Stimulated activated CD4-positive, alpha-beta T cell treated with anti-CD3 and anti-CD28 coated beads, TNF-alpha, amount 100 ng/mL, for 1 hour (primary cell): Measurements from ENCODE around the gene TBC1D5.
"Not testable (repeated sequence)": the region's sequence is repeated elsewhere in the genome, so short reads cannot be mapped to it uniquely, and the experiment has no call there.

Experiments
- DNase-seq, 3 donors: peaks; one replicate each; pipeline ENCODE4 v3.0.0-alpha.2; 2020; ENCODE audit warnings: low read depth in 3 of 3, low spot score in 1 of 3

TBC1D5 gene

GRCh38 chr3:17749281-17749680, 6.8 kb upstream of the TBC1D5 start:
- no peak for DNase-seq

GRCh38 chr3:17747890-17748247, 5.4 kb upstream of the TBC1D5 start:
- DNase-seq, result no peak

- DNase-seq, result no peak
Observed at GRCh38 chr3:17747174-17747889, 4.9 kb upstream of the TBC1D5 start.

GRCh38 chr3:17745894-17746293, 3.5 kb upstream of the TBC1D5 start:
- DNase-seq, result no peak

GRCh38 chr3:17745301-17745700, 2.9 kb upstream of the TBC1D5 start:
- DNase-seq, result no peak

- DNase-seq, result no peak
Observed at GRCh38 chr3:17744693-17745092, 2.3 kb upstream of the TBC1D5 start.

GRCh38 chr3:17743658-17743995, 1.2 kb upstream of the TBC1D5 start:
- DNase-seq, result no peak

GRCh38 chr3:17742880-17743657, 638 bp upstream of the TBC1D5 start:
- DNase-seq, result no peak

GRCh38 chr3:17741621-17742101, 770 bp downstream of the TBC1D5 start:
- no peak for DNase-seq

GRCh38 chr3:17740721-17741141, 1.7 kb downstream of the TBC1D5 start:
- DNase-seq, result no peak

GRCh38 chr3:17738921-17739320, 3.5 kb downstream of the TBC1D5 start:
- no peak for DNase-seq

GRCh38 chr3:17738219-17738618, 4.2 kb downstream of the TBC1D5 start:
- DNase-seq, result no peak

GRCh38 chr3:17737591-17737990, 4.8 kb downstream of the TBC1D5 start:
- DNase-seq, result no peak

- not testable (repeated sequence) for DNase-seq
Observed at GRCh38 chr3:17735362-17735761, 7.1 kb downstream of the TBC1D5 start.

GRCh38 chr3:17733768-17734167, 8.7 kb downstream of the TBC1D5 start:
- no peak for DNase-seq

GRCh38 chr3:17733215-17733614, 9.2 kb downstream of the TBC1D5 start:
- DNase-seq, result no peak

- DNase-seq, result no peak
Observed at GRCh38 chr3:17730318-17730967, 12.0 kb downstream of the TBC1D5 start.

GRCh38 chr3:17726313-17726712, 16.1 kb downstream of the TBC1D5 start:
- DNase-seq, result no peak

GRCh38 chr3:17725844-17726243, 16.6 kb downstream of the TBC1D5 start:
- not testable (repeated sequence) for DNase-seq

GRCh38 chr3:17724948-17725347, 17.5 kb downstream of the TBC1D5 start:
- no peak for DNase-seq

GRCh38 chr3:17724122-17724521, 18.3 kb downstream of the TBC1D5 start:
- DNase-seq, result no peak

GRCh38 chr3:17717411-17717810, 25.0 kb downstream of the TBC1D5 start:
- no peak for DNase-seq
